ENCODE measurements around the gene MOSPD3.

DNA sequence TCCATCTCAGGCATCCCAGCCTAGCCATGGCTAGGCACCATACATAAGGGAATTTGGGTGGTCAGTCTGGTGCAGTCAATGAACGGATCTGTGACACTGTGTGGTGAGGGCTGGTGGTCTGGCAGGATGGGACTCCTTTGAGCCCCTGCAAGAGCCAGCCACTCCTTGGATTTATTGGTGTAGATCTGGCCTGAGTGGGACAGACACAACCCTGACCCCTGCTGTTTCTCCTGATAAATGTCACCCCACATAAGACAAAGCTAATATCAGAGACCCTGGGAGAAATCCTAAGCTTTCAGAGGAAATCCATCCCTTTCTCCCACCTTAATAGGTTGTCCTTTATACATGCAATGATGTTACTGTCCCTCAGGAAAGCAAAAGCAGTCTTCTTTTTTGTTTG, 23.9 kb upstream of the MOSPD3 start:
- TF ChIP-seq YY1 (IDR thresholded peaks at IDR 0.05; ENCODE audit: insufficient read depth, insufficient read length) (no peak), ZNF274 (IDR thresholded peaks at IDR 0.05; ENCODE audit: low read depth, low read length) (no peak)
